HepG2 (cell line): ENCODE data around the gene CFAP90. TPM values are rescaled to one million over a fixed set of nuclear protein-coding genes. Genes with fewer than 3 reads are reported as not detected.

ENCODE experiments used
- ATAC-seq: fragments of 200-7000 bp; cut with Tn5 transposase; 3 replicates; pipeline ENCODE4 v1.9.1; 2020; ENCODE audit warnings: mild to moderate bottlenecking, moderate library complexity
- BruUV-seq: library from RNA; stranded (reverse); fragments of 400-500 nt; replicated peaks from 2 replicates; lab custom pipeline; 2021; lab: Mats Ljungman, UMichigan
- CTCF ChIA-PET: fragments of 300-600 bp; formaldehyde crosslinking; extraction: SDS; loops from one replicate; lab custom pipeline; 2021; ENCODE audit warnings: low total read pairs, inconsistent platforms, low intra/inter-chr PET ratio; lab: Yijun Ruan, JAX
- POLR2A ChIA-PET: fragments of 350-600 bp; sonication (Branson Sonifier 250); formaldehyde crosslinking; loops from one replicate; lab custom pipeline; 2020; ENCODE audit warnings: antibody characterized with exemption, inconsistent platforms; lab: Yijun Ruan, JAX
- DNase-seq: peaks from one replicate; pipeline ENCODE4 v3.0.0-alpha.2; 2015; ENCODE audit warnings: low spot score
- FAIRE-seq: peaks from 3 replicates; lab custom pipeline; 2011; peaks lifted over from hg19 to GRCh38; lab: Jason Lieb, UNC
- H2AFZ ChIP-seq: one replicate; pipeline ENCODE4 v1.6.1; 2011; ENCODE audit warnings: low read length, inconsistent platforms
- H3K27ac ChIP-seq: fragments of 300-600 bp; 3 replicates; pipeline ENCODE4 v1.8.0; 2011; ENCODE audit warnings: mixed run types, mild to moderate bottlenecking, mixed read lengths, low read length, inconsistent platforms; ENCODE audit not compliant: insufficient read depth; ENCODE audit errors: extremely low read length
- H3K27me3 ChIP-seq, 2 experiments: fragments of 200-600 bp in 1 of 2; 2 replicates in 1 of 2; 3 replicates in 1 of 2; pipeline versions ENCODE4 v1.6.0 to v1.8.0; 2011; ENCODE audit warnings: low read length in 2 of 2, mild to moderate bottlenecking in 2 of 2, moderate library complexity in 2 of 2, inconsistent platforms in 1 of 2; ENCODE audit not compliant: insufficient read depth in 2 of 2, control insufficient read depth in 1 of 2
- H3K36me3 ChIP-seq, 2 experiments: fragments of 200-600 bp in 1 of 2; replicated peaks in 1 of 2; 2 replicates in 1 of 2; 3 replicates in 1 of 2; pipeline versions ENCODE4 v1.5.1 to v1.8.0; 2011; ENCODE audit warnings: low read length in 2 of 2, inconsistent platforms in 1 of 2; ENCODE audit not compliant: insufficient read depth in 2 of 2, control insufficient read depth in 1 of 2
- H3K4me1 ChIP-seq: 2 replicates; pipeline ENCODE4 v1.5.1; 2012; ENCODE audit warnings: low read length, inconsistent platforms; ENCODE audit not compliant: insufficient read depth
- H3K4me2 ChIP-seq: 2 replicates; pipeline ENCODE4 v1.6.0; 2011; ENCODE audit warnings: low read depth, low read length, inconsistent platforms
- H3K4me3 ChIP-seq, 3 experiments: fragments of 200-600 bp in 1 of 3; sonication (generic), shearing (Covaris generic) in 1 of 3; replicated peaks in 1 of 3; 2 replicates each; pipeline ENCODE4 v1.5.1; 2011 to 2016; ENCODE audit warnings: low read length in 3 of 3, inconsistent platforms in 2 of 3, low read depth in 2 of 3, mild to moderate bottlenecking in 2 of 3, control low read depth in 1 of 3, mixed read lengths in 1 of 3; ENCODE audit not compliant: insufficient read depth in 1 of 3
- H3K79me2 ChIP-seq: one replicate; pipeline ENCODE4 v1.6.1; 2011; ENCODE audit warnings: low read length, inconsistent platforms; ENCODE audit not compliant: insufficient read depth
- H3K9ac ChIP-seq: 2 replicates; pipeline ENCODE4 v1.6.0; 2011; ENCODE audit warnings: mild to moderate bottlenecking, low read depth, low read length, inconsistent platforms; ENCODE audit not compliant: insufficient read depth
- H3K9me3 ChIP-seq: 2 replicates; pipeline ENCODE4 v1.5.1; 2012; ENCODE audit warnings: mild to moderate bottlenecking, low read length
- H4K20me1 ChIP-seq: 2 replicates; pipeline ENCODE4 v1.6.0; 2011; ENCODE audit warnings: inconsistent platforms, mild to moderate bottlenecking, low read length, moderate library complexity; ENCODE audit not compliant: insufficient read depth
- CSRNP1 ChIP-seq: sonication (generic); formaldehyde crosslinking; IDR thresholded peaks from 2 replicates; pipeline ENCODE4 v1.8.1; 2023; ENCODE audit warnings: mild to moderate bottlenecking, missing genetic modification reagents
- HIVEP1 ChIP-seq: sonication (generic); formaldehyde crosslinking; IDR thresholded peaks from 2 replicates; pipeline ENCODE4 v1.4.0; 2020; ENCODE audit warnings: mild to moderate bottlenecking, missing genetic modification reagents
- HOMEZ ChIP-seq: IDR thresholded peaks from 2 replicates; pipeline ENCODE4 v1.6.1; 2016; ENCODE audit warnings: low read depth
- MBD4 ChIP-seq: IDR thresholded peaks from 2 replicates; pipeline ENCODE4 v1.6.1; 2012; ENCODE audit warnings: low read length, inconsistent platforms, borderline replicate concordance
- MYC ChIP-seq: sonication (generic); formaldehyde crosslinking; IDR thresholded peaks from 2 replicates; pipeline ENCODE4 v1.9.0; 2021; ENCODE audit warnings: missing genetic modification reagents, borderline replicate concordance
- NFYB ChIP-seq: sonication (generic); formaldehyde crosslinking; IDR thresholded peaks from 2 replicates; pipeline ENCODE4 v1.4.0; 2020; ENCODE audit warnings: missing genetic modification reagents
- ZFY ChIP-seq: sonication (generic); formaldehyde crosslinking; IDR thresholded peaks from 2 replicates; pipeline ENCODE4 v1.4.0; 2020; ENCODE audit warnings: missing genetic modification reagents
- ZNF550 ChIP-seq: sonication (generic); formaldehyde crosslinking; IDR thresholded peaks from 2 replicates; pipeline ENCODE4 v1.4.0; 2020; ENCODE audit warnings: mild to moderate bottlenecking, missing genetic modification reagents, borderline replicate concordance
- ZNF782 ChIP-seq: sonication (generic); formaldehyde crosslinking; IDR thresholded peaks from 2 replicates; pipeline ENCODE4 v1.4.0; 2020; ENCODE audit warnings: missing genetic modification reagents, mild to moderate bottlenecking, borderline replicate concordance
- ZSCAN20 ChIP-seq: sonication (generic); formaldehyde crosslinking; IDR thresholded peaks from 2 replicates; pipeline ENCODE4 v1.4.0; 2020; ENCODE audit warnings: missing genetic modification reagents, mild to moderate bottlenecking, borderline replicate concordance
- ZSCAN29 ChIP-seq: sonication (generic); formaldehyde crosslinking; conservative IDR thresholded peaks from 2 replicates; pipeline ENCODE4 v1.4.0; 2020; ENCODE audit warnings: mild to moderate bottlenecking, missing genetic modification reagents
- WGBS: methylation state at CpG from one replicate; pipeline ENCODE4 v1.1.6; 2017; ENCODE audit warnings: low lambda C conversion rate; 5-methylcytosine and 5-hydroxymethylcytosine counted together
- in situ Hi-C: cut with HindIII; loops from 2 replicates; pipeline ENCODE4 v1.10.0; 2017; ENCODE audit warnings: low pct_unique_long_range_greater_than_20kb; ENCODE audit not compliant: extremely low pct_ligation_motif_present
- intact Hi-C: fragments of 100-400 bp; cut with micrococcal nuclease; formaldehyde crosslinking; loops from one replicate; pipeline ENCODE4 v1.10.0; 2022; ENCODE audit not compliant: unreplicated experiment
- polyA plus RNA-seq, 8 experiments: library from polyadenylated mRNA; depleted of rRNA in 3 of 8; stranded (reverse) in 7 of 8; unstranded in 1 of 8; fragments of >200 nt; fragmentation: Illumina TruSeq in 4 of 8; extraction: Trizol in 4 of 8; gene quantifications; 2 replicates each; pipeline versions ENCODE4 v1.2.1 to v1.2.3, GENCODE V29; 2011 to 2016; ENCODE audit warnings: low read depth in 4 of 8, missing spikeins in 1 of 8, mixed read lengths in 1 of 8; ENCODE audit not compliant: insufficient read depth in 1 of 8
- total RNA-seq, 5 experiments: library from RNA; depleted of rRNA; stranded (reverse); fragments of >200 nt; fragmentation: Illumina TruSeq; extraction: Trizol; gene quantifications; 2 replicates each; pipeline ENCODE4 v1.2.3, GENCODE V29; 2016; ENCODE audit warnings: low read depth in 1 of 5

The CFAP90 gene
- total and polyA plus RNA-seq, 2 of the 13 experiments (the other 11 are each of a cell fraction or from before 2014, with no cell fraction given): 0.11 TPM; not detected in 1

GRCh38 chr5:7884491-7885267 lies 33.7 kb upstream of the CFAP90 start:
- Histone ChIP-seq H3K27ac (no peak overlapping the region), H3K4me2 (no peak overlapping the region), H3K9ac (no peak overlapping the region), H3K4me1 (peaks cover 15% of the 10 kb centered on the region), H3K27me3 (no peaks in the 10 kb centered on the region), H3K4me3 (no peak overlapping the region), H4K20me1 (no peaks in the 10 kb centered on the region), H2AFZ (no peak overlapping the region), H3K36me3 (peaks cover 33 to 83% of the 10 kb centered on the region in 2 experiments), H3K9me3 (no peaks in the 10 kb centered on the region), H3K79me2 (peaks cover 24% of the 10 kb centered on the region)
- DNase-seq: no peak
- POLR2A ChIA-PET: no interaction called here
- no peak for FAIRE-seq
- WGBS: 96% methylated on average over 5 of the region's 5 CpGs
- intact Hi-C loops: loop anchor here (5.0 kb wide), 1 partner anchor 1323 kb away; no protein-coding TSS in a partner anchor
- no TSS peak for BruUV-seq
- CTCF ChIA-PET: no interaction called here
- in situ Hi-C loops: no loop called here
- TF ChIP-seq ZNF550 (CRISPR knock-in tag) (no peak), CSRNP1 (CRISPR knock-in tag) (no peak), MYC (no peak), NFYB (CRISPR knock-in tag) (no peak), HOMEZ (CRISPR knock-in tag) (no peak), ZNF782 (CRISPR knock-in tag) (no peak), ZSCAN29 (CRISPR knock-in tag) (no peak), ZFY (CRISPR knock-in tag) (no peak), ZSCAN20 (no peak), MBD4 (no peak), HIVEP1 (CRISPR knock-in tag) (no peak)
- ATAC-seq: no peak
